K562 (cell line): ENCODE measurements around the gene LRGUK. TPM values are rescaled to one million over a fixed set of nuclear protein-coding genes. Genes with fewer than 3 reads are reported as not detected.

ENCODE experiments used
- DNMT1 ChIP-seq: fragments of 450-650 bp; IDR thresholded peaks from 2 replicates; pipeline ENCODE4 v1.6.1; 2016; ENCODE audit warnings: antibody characterized with exemption, mild to moderate bottlenecking
- FIP1L1 ChIP-seq: fragments of 200-400 bp; formaldehyde crosslinking; IDR thresholded peaks from 2 replicates; pipeline ENCODE4 v1.6.1; 2018; ENCODE audit warnings: mild to moderate bottlenecking, low read depth, low read length; ENCODE audit not compliant: poor library complexity, severe bottlenecking
- HNRNPL ChIP-seq: fragments of 200-400 bp; formaldehyde crosslinking; IDR thresholded peaks from 2 replicates; pipeline ENCODE4 v1.6.1; 2017; ENCODE audit warnings: low read depth, mild to moderate bottlenecking, low read length
- RBM25 ChIP-seq: fragments of 200-400 bp; formaldehyde crosslinking; IDR thresholded peaks from 2 replicates; pipeline ENCODE4 v1.6.1; 2018; ENCODE audit warnings: low read length, low read depth, moderate library complexity; ENCODE audit not compliant: severe bottlenecking
- ZNF311 ChIP-seq: fragments of 250-450 bp; sonication (Bioruptor Pico); IDR thresholded peaks from 2 replicates; pipeline ENCODE4 v1.4.0; 2020; ENCODE audit warnings: mild to moderate bottlenecking, moderate library complexity
- ZNF668 ChIP-seq: fragments of 250-450 bp; sonication (Bioruptor Pico); IDR thresholded peaks from 2 replicates; pipeline ENCODE4 v1.8.0; 2022; ENCODE audit warnings: mild to moderate bottlenecking, inconsistent platforms
- ZNF75A ChIP-seq: fragments of 450-650 bp; formaldehyde crosslinking; IDR thresholded peaks from 2 replicates; pipeline ENCODE4 v1.4.0; 2020; ENCODE audit warnings: mild to moderate bottlenecking
- polyA plus RNA-seq, 8 experiments: library from polyadenylated mRNA; depleted of rRNA in 4 of 8; stranded (reverse) in 5 of 8; unstranded in 3 of 8; fragments of >200 nt; fragmentation: Nextera tagmentation in 2 of 8; fragmentation: Illumina TruSeq in 1 of 8; extraction: Ambion mirVana in 2 of 8; extraction: Trizol in 1 of 8; gene quantifications; 2 replicates each; pipeline versions ENCODE4 v1.2.1 to v1.2.3, GENCODE V29; 2011 to 2014; ENCODE audit warnings: inconsistent platforms in 1 of 8, missing spikeins in 1 of 8
- total RNA-seq, 7 experiments: library from RNA; depleted of rRNA in 6 of 7; stranded (reverse); fragments of >200 nt in 6 of 7; fragmentation: Illumina TruSeq in 2 of 7; extraction: Trizol in 2 of 7; gene quantifications; 2 replicates each; pipeline versions ENCODE4 v1.2.1 to v1.2.3, GENCODE V29; 2011 to 2021; ENCODE audit warnings: low replicate concordance in 1 of 7
- TF ChIP-seq, protein P1 (sequence below): sonication (generic); formaldehyde crosslinking; IDR thresholded peaks from 2 replicates; pipeline ENCODE4 v1.8.1; 2023; ENCODE audit warnings: missing genetic modification reagents, mild to moderate bottlenecking, borderline replicate concordance
- TF ChIP-seq, protein P2 (sequence below): fragments of 200-800 bp; sonication (Bioruptor generic); IDR thresholded peaks from 2 replicates; pipeline ENCODE4 v1.6.1; 2017; ENCODE audit warnings: missing genetic modification characterization, missing compliant biosample characterization
- TF ChIP-seq, protein P3 (sequence below): fragments of 450-650 bp; formaldehyde crosslinking; IDR thresholded peaks from 2 replicates; pipeline ENCODE4 v1.4.0; 2020; ENCODE audit warnings: mild to moderate bottlenecking, moderate library complexity

Gene LRGUK
- total and polyA plus RNA-seq, 9 of the 15 experiments (the other 6 are each of a cell fraction or from before 2014, with no cell fraction given), result 0.04 to 0.33 (median 0.18) TPM

DNA sequence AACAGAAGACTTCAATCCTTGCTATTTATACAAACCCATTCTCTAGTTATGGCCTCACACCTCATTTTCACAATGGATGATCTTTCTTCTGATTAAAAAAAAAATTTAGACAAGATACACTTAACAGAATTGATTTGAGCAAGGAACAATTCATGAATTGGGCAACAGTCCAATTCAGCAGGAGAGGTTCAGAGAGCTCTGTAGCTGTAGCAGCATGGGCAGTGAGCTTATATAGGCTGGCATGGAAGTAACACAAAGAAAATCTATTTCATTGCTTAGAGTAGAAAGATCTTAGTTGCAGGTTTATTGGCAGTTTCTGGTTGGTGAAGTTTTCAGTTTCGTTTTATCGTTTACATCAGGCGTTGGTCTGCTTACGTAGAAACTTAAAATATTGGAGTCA is 23.0 kb upstream of the LRGUK start (continued):
- TF ChIP-seq, protein P1, sequence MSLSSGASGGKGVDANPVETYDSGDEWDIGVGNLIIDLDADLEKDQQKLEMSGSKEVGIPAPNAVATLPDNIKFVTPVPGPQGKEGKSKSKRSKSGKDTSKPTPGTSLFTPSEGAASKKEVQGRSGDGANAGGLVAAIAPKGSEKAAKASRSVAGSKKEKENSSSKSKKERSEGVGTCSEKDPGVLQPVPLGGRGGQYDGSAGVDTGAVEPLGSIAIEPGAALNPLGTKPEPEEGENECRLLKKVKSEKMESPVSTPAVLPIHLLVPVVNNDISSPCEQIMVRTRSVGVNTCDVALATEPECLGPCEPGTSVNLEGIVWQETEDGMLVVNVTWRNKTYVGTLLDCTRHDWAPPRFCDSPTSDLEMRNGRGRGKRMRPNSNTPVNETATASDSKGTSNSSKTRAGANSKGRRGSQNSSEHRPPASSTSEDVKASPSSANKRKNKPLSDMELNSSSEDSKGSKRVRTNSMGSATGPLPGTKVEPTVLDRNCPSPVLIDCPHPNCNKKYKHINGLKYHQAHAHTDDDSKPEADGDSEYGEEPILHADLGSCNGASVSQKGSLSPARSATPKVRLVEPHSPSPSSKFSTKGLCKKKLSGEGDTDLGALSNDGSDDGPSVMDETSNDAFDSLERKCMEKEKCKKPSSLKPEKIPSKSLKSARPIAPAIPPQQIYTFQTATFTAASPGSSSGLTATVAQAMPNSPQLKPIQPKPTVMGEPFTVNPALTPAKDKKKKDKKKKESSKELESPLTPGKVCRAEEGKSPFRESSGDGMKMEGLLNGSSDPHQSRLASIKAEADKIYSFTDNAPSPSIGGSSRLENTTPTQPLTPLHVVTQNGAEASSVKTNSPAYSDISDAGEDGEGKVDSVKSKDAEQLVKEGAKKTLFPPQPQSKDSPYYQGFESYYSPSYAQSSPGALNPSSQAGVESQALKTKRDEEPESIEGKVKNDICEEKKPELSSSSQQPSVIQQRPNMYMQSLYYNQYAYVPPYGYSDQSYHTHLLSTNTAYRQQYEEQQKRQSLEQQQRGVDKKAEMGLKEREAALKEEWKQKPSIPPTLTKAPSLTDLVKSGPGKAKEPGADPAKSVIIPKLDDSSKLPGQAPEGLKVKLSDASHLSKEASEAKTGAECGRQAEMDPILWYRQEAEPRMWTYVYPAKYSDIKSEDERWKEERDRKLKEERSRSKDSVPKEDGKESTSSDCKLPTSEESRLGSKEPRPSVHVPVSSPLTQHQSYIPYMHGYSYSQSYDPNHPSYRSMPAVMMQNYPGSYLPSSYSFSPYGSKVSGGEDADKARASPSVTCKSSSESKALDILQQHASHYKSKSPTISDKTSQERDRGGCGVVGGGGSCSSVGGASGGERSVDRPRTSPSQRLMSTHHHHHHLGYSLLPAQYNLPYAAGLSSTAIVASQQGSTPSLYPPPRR (CRISPR knock-in tag), result no peak
- TF ChIP-seq, protein P2, sequence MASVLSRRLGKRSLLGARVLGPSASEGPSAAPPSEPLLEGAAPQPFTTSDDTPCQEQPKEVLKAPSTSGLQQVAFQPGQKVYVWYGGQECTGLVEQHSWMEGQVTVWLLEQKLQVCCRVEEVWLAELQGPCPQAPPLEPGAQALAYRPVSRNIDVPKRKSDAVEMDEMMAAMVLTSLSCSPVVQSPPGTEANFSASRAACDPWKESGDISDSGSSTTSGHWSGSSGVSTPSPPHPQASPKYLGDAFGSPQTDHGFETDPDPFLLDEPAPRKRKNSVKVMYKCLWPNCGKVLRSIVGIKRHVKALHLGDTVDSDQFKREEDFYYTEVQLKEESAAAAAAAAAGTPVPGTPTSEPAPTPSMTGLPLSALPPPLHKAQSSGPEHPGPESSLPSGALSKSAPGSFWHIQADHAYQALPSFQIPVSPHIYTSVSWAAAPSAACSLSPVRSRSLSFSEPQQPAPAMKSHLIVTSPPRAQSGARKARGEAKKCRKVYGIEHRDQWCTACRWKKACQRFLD, result no peak
- TF ChIP-seq ZNF668 (no peak), RBM25 (no peak), ZNF75A (CRISPR knock-in tag) (no peak), ZNF311 (CRISPR knock-in tag) (no peak), DNMT1 (no peak), HNRNPL (no peak), FIP1L1 (no peak)
- TF ChIP-seq, protein P3, sequence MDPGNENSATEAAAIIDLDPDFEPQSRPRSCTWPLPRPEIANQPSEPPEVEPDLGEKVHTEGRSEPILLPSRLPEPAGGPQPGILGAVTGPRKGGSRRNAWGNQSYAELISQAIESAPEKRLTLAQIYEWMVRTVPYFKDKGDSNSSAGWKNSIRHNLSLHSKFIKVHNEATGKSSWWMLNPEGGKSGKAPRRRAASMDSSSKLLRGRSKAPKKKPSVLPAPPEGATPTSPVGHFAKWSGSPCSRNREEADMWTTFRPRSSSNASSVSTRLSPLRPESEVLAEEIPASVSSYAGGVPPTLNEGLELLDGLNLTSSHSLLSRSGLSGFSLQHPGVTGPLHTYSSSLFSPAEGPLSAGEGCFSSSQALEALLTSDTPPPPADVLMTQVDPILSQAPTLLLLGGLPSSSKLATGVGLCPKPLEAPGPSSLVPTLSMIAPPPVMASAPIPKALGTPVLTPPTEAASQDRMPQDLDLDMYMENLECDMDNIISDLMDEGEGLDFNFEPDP (CRISPR knock-in tag), result no peak
